ENCODE measurements around the gene SEMA7A.

- TF ChIP-seq CTCF (IDR thresholded peaks at IDR 0.05) (no peak), POLR2A (IDR thresholded peaks at IDR 0.05) (no peak)
These were observed 2.6 kb downstream of the SEMA7A start for GRCh38 chr15:74431116-74431515.
